A673 (cell line): ENCODE results near the gene LAMB4. TPM values are rescaled to one million over a fixed set of nuclear protein-coding genes. Genes with fewer than 3 reads are reported as not detected.

Experiments
- BruUV-seq: library from RNA; stranded (reverse); fragments of 400-500 nt; replicated peaks from 2 replicates; lab custom pipeline; 2021; lab: Mats Ljungman, UMichigan
- CTCF ChIA-PET: fragments of 300-600 bp; sonication (Branson Sonifier 250); formaldehyde crosslinking; loops from one replicate; lab custom pipeline; 2022; ENCODE audit warnings: antibody characterized with exemption; lab: Charles Lee
- POLR2A ChIA-PET: fragments of 300-600 bp; sonication (Branson Sonifier 250); formaldehyde crosslinking; loops from one replicate; lab custom pipeline; 2022; ENCODE audit warnings: antibody characterized with exemption; ENCODE audit not compliant: low non-redundant PET; lab: Charles Lee
- DNase-seq: peaks from one replicate; pipeline ENCODE4 v3.0.0-alpha.2; 2015; ENCODE audit warnings: low spot score
- H3K27ac ChIP-seq: fragments of 200-600 bp; sonication (generic); 2 replicates; pipeline ENCODE4 v1.5.1; 2016; ENCODE audit warnings: mixed run types, low read depth, mild to moderate bottlenecking, mixed read lengths, antibody characterized with exemption, low read length; ENCODE audit not compliant: poor library complexity, severe bottlenecking
- H3K27me3 ChIP-seq: fragments of 200-600 bp; sonication (generic); replicated peaks from 2 replicates; pipeline ENCODE4 v1.6.1; 2017; ENCODE audit warnings: mixed run types, low read depth, mild to moderate bottlenecking, mixed read lengths, antibody characterized with exemption, low read length; ENCODE audit not compliant: insufficient read depth, poor library complexity
- H3K36me3 ChIP-seq: fragments of 200-600 bp; sonication (generic); 2 replicates; pipeline ENCODE4 v1.6.1; 2016; ENCODE audit warnings: mixed run types, mild to moderate bottlenecking, mixed read lengths, antibody characterized with exemption, low read length; ENCODE audit not compliant: insufficient read depth, poor library complexity, severe bottlenecking
- H3K4me1 ChIP-seq: fragments of 200-600 bp; sonication (generic); 2 replicates; pipeline ENCODE4 v1.6.1; 2017; ENCODE audit warnings: mixed run types, mild to moderate bottlenecking, mixed read lengths, antibody characterized with exemption, low read length; ENCODE audit not compliant: insufficient read depth, poor library complexity, severe bottlenecking
- H3K4me3 ChIP-seq: fragments of 200-600 bp; sonication (generic); 2 replicates; pipeline ENCODE4 v1.5.1; 2016; ENCODE audit warnings: low read depth, mixed run types, mild to moderate bottlenecking, mixed read lengths, low read length; ENCODE audit not compliant: poor library complexity, severe bottlenecking
- H3K9me3 ChIP-seq: fragments of 200-600 bp; sonication (generic); 2 replicates; pipeline ENCODE4 v1.6.1; 2016; ENCODE audit warnings: mixed run types, low read depth, mild to moderate bottlenecking, mixed read lengths, antibody characterized with exemption, low read length; ENCODE audit not compliant: poor library complexity, severe bottlenecking
- CTCF ChIP-seq: fragments of 300-800, 200-600 bp; sonication (generic); conservative IDR thresholded peaks from 2 replicates; pipeline ENCODE4 v1.5.1; 2017; ENCODE audit warnings: low read depth, mild to moderate bottlenecking, antibody characterized with exemption, low read length, moderate library complexity, mixed read lengths
- EZH2 ChIP-seq: fragments of 200-600 bp; sonication (generic); IDR thresholded peaks from 2 replicates; pipeline ENCODE4 v1.6.1; 2017; ENCODE audit warnings: borderline replicate concordance, low read depth, mild to moderate bottlenecking, mixed read lengths, antibody characterized with exemption, low read length; ENCODE audit not compliant: poor library complexity, severe bottlenecking
- intact Hi-C: fragments of 100-400 bp; cut with micrococcal nuclease; formaldehyde crosslinking; loops from one replicate; pipeline ENCODE4 v1.10.0; 2022; ENCODE audit not compliant: unreplicated experiment
- total RNA-seq: library from RNA; stranded (reverse); gene quantifications from 2 replicates; pipeline ENCODE4 v1.2.3, GENCODE V29; 2021

LAMB4 gene
- total RNA-seq, 1 experiment from 2014 or later: 0.21 TPM

- Histone ChIP-seq H3K27me3 (no peaks in the 10 kb centered on the region), H3K4me3 (no peak overlapping the region), H3K27ac (peak overlapping the region; percentile 57), H3K36me3 (peaks cover 65% of the 10 kb centered on the region), H3K9me3 (no peaks in the 10 kb centered on the region), H3K4me1 (peaks cover 36% of the 10 kb centered on the region)
- BruUV-seq: no TSS peak
- CTCF ChIA-PET: no interaction called here
- peak; percentile 85 for DNase-seq
- TF ChIP-seq CTCF (no peak), EZH2 (no peak)
- POLR2A ChIA-PET: no interaction called here
- intact Hi-C loops: no loop called here
Measured at GRCh38 chr7:107989618-107990373, 140.4 kb downstream of the LAMB4 start.

GRCh38 chr7:107982918-107983389 is 147.2 kb downstream of the LAMB4 start:
- BruUV-seq: no TSS peak
- ChIA-PET POLR2A (no interaction called here), CTCF (no interaction called here)
- intact Hi-C loops: no loop called here
- Histone ChIP-seq H3K4me3 (no peak overlapping the region), H3K27ac (no peak overlapping the region), H3K36me3 (peaks cover 75% of the 10 kb centered on the region), H3K27me3 (no peaks in the 10 kb centered on the region), H3K4me1 (no peaks in the 10 kb centered on the region), H3K9me3 (no peaks in the 10 kb centered on the region)
- DNase-seq: no peak
- peak; percentile 38; the same call in 1 of the 2 replicates for TF ChIP-seq CTCF
- no peak for TF ChIP-seq EZH2

- Histone ChIP-seq H3K36me3 (peaks cover 75% of the 10 kb centered on the region), H3K27ac (no peak overlapping the region), H3K9me3 (no peaks in the 10 kb centered on the region), H3K4me3 (no peak overlapping the region), H3K4me1 (no peaks in the 10 kb centered on the region), H3K27me3 (no peaks in the 10 kb centered on the region)
- TF ChIP-seq EZH2: no peak
- no peak for TF ChIP-seq CTCF
- ChIA-PET CTCF (no interaction called here), POLR2A (no interaction called here)
- no TSS peak for BruUV-seq
- intact Hi-C loops: no loop called here
- DNase-seq: no peak
Measured at GRCh38 chr7:107982042-107982840, 147.9 kb downstream of the LAMB4 start.
